Right atrium auricular region (tissue), 2 donors: ENCODE measurements around the gene PRKCB. TPM values are rescaled to one million over a fixed set of nuclear protein-coding genes. Genes with fewer than 3 reads are reported as not detected.

Experiments
- DNase-seq: peaks from one replicate; pipeline ENCODE4 v3.0.0-alpha.2; 2019; ENCODE audit warnings: low spot score
- H3K27ac ChIP-seq, 2 donors: fragments of 200-600 bp; sonication (generic); 1 replicate in 1 of 2; 2 replicates in 1 of 2; pipeline ENCODE4 v1.5.1; 2016 to 2019
- H3K27me3 ChIP-seq, 2 donors: fragments of 200-600 bp; sonication (generic); one replicate each; pipeline versions ENCODE4 v1.5.1 to v1.6.0; 2017 to 2019
- H3K36me3 ChIP-seq: fragments of 200-600 bp; sonication (generic); one replicate; pipeline ENCODE4 v1.5.1; 2016
- H3K4me1 ChIP-seq, 2 donors: fragments of 200-600 bp; sonication (generic); one replicate each; pipeline versions ENCODE4 v1.5.1 to v1.6.0; 2017 to 2019
- H3K4me3 ChIP-seq, 2 donors: fragments of 200-600 bp; sonication (generic); 1 replicate in 1 of 2; 2 replicates in 1 of 2; pipeline ENCODE4 v1.5.1; 2017 to 2019; ENCODE audit warnings: mild to moderate bottlenecking in 1 of 2, moderate library complexity in 1 of 2
- H3K9me3 ChIP-seq, 2 donors: fragments of 200-600 bp; sonication (generic); one replicate each; pipeline ENCODE4 v1.5.1; 2019
- CTCF ChIP-seq, 2 donors: fragments of 200-600 bp; sonication (generic); IDR thresholded peaks; one replicate each; pipeline ENCODE4 v1.5.1; 2019; ENCODE audit warnings: antibody characterized with exemption in 2 of 2
- total RNA-seq, 2 donors: library from RNA; depleted of rRNA; stranded (reverse); fragments of >200 nt; gene quantifications; one replicate each; pipeline ENCODE4 v1.1.0, GENCODE V29; 2016

The PRKCB gene
- total RNA-seq, 2 donors from 2014 or later, result 0.93 to 3.1 TPM

GRCh38 chr16:23876256-23876896 is 40.6 kb downstream of the PRKCB start:
- DNase-seq, result no peak
- no peak for TF ChIP-seq CTCF (IDR thresholded peaks at IDR 0.05)
- H3K36me3 ChIP-seq, result no peaks in the 10 kb centered on the region
- H3K27ac ChIP-seq, result no peak overlapping the region
- no peaks in the 10 kb centered on the region for H3K9me3 ChIP-seq
- no peaks in the 10 kb centered on the region for H3K27me3 ChIP-seq
- H3K4me3 ChIP-seq, result no peak overlapping the region
- H3K4me1 ChIP-seq, result no peaks in the 10 kb centered on the region

GRCh38 chr16:23877107-23878070 is 41.6 kb downstream of the PRKCB start:
- no peak for TF ChIP-seq CTCF (IDR thresholded peaks at IDR 0.05)
- H3K4me3 ChIP-seq, result no peak overlapping the region
- no peaks in the 10 kb centered on the region for H3K4me1 ChIP-seq
- H3K27me3 ChIP-seq, result no peaks in the 10 kb centered on the region
- H3K36me3 ChIP-seq, result no peaks in the 10 kb centered on the region
- no peak for DNase-seq
- no peak overlapping the region for H3K27ac ChIP-seq
- H3K9me3 ChIP-seq, result no peaks in the 10 kb centered on the region

- no peak overlapping the region for H3K4me3 ChIP-seq
- no peak for TF ChIP-seq CTCF (IDR thresholded peaks at IDR 0.05)
- no peak for DNase-seq
- no peaks in the 10 kb centered on the region for H3K36me3 ChIP-seq
- no peaks in the 10 kb centered on the region for H3K4me1 ChIP-seq
- no peaks in the 10 kb centered on the region for H3K27me3 ChIP-seq
- no peak overlapping the region for H3K27ac ChIP-seq
- H3K9me3 ChIP-seq, result no peaks in the 10 kb centered on the region
These were observed 44.1 kb downstream of the PRKCB start for GRCh38 chr16:23879735-23880373.

- no peak for DNase-seq
These were observed 53.4 kb downstream of the PRKCB start for GRCh38 chr16:23889189-23889588.

GRCh38 chr16:23893986-23894385 is 58.2 kb downstream of the PRKCB start:
- Histone ChIP-seq H3K27ac (no peak overlapping the region), H3K4me1 (no peaks in the 10 kb centered on the region), H3K27me3 (no peaks in the 10 kb centered on the region), H3K9me3 (no peaks in the 10 kb centered on the region), H3K4me3 (no peak overlapping the region), H3K36me3 (no peaks in the 10 kb centered on the region)
- no peak for DNase-seq
- no peak for TF ChIP-seq CTCF (IDR thresholded peaks at IDR 0.05)

More at GRCh38 chr16:23889189-23889588, 53.4 kb downstream of the PRKCB start:
- H3K9me3 ChIP-seq, result no peaks in the 10 kb centered on the region
- TF ChIP-seq CTCF (IDR thresholded peaks at IDR 0.05), result no peak
- H3K36me3 ChIP-seq, result no peaks in the 10 kb centered on the region
- no peak overlapping the region for H3K4me3 ChIP-seq
- H3K27ac ChIP-seq, result no peak overlapping the region
- no peaks in the 10 kb centered on the region for H3K4me1 ChIP-seq
- H3K27me3 ChIP-seq, result no peaks in the 10 kb centered on the region
